Measurements from ENCODE around the gene NRIP2.

DNA sequence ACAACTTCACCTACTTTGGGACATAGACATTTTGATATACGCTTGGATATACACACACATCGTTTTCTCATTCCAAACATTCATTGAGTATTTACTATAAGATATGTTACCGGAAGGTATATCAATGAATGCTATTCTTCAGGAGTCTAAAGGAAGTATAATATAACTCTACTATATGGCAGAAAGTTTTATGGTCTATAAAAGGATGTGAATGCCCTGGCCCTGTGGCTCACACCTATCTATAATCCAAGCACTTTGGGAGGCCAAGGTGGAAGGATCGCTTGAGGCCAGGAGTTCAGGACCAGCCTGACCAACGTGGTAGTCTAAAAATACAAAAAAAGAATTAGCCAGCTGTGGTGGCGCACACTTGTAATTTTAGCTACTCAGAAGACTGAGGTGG, 5.6 kb downstream of the NRIP2 start:
- TF ChIP-seq, protein P1, sequence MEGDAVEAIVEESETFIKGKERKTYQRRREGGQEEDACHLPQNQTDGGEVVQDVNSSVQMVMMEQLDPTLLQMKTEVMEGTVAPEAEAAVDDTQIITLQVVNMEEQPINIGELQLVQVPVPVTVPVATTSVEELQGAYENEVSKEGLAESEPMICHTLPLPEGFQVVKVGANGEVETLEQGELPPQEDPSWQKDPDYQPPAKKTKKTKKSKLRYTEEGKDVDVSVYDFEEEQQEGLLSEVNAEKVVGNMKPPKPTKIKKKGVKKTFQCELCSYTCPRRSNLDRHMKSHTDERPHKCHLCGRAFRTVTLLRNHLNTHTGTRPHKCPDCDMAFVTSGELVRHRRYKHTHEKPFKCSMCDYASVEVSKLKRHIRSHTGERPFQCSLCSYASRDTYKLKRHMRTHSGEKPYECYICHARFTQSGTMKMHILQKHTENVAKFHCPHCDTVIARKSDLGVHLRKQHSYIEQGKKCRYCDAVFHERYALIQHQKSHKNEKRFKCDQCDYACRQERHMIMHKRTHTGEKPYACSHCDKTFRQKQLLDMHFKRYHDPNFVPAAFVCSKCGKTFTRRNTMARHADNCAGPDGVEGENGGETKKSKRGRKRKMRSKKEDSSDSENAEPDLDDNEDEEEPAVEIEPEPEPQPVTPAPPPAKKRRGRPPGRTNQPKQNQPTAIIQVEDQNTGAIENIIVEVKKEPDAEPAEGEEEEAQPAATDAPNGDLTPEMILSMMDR (IDR thresholded peaks at IDR 0.05; ENCODE audit: poor library complexity), result no peak
- no peak for TF ChIP-seq EZH2 (IDR thresholded peaks at IDR 0.05; ENCODE audit: borderline replicate concordance)
